ENCODE results near the gene MSH6. TPM values are rescaled to one million over a fixed set of nuclear protein-coding genes. Genes with fewer than 3 reads are reported as not detected.

The MSH6 gene
- total and polyA plus RNA-seq, 2 of the 13 experiments (the other 11 are each of a cell fraction or from before 2014, with no cell fraction given): 20.8 to 113 TPM

DNA sequence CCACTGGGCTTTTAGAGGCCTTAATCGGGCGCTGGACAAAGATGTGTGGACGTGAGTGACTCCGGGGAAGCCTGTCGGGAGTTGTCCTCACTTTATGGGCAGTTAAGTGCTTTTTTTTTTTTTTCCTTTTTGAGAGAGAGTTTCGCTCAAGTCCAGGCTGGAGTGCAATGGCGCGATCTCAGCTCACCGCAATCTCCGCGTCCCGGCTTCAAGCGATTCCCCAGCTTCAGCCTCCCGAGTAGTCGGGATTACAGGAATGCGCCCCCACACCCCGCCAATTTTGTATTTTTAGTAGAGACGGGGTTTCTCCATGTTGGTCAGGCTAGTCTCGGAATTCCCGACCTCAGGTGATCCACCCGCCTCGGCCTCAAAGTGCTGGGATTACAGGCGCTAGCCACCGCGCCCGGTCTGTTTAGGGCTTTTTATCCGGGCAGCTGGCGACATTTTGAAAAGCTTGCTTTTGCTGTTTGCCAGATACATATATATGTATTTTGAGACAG lies 1.5 kb downstream of the MSH6 start (continued):
- no peak for TF ChIP-seq WIZ (CRISPR knock-in tag; IDR thresholded peaks at IDR 0.05)
- TF ChIP-seq, protein P1, sequence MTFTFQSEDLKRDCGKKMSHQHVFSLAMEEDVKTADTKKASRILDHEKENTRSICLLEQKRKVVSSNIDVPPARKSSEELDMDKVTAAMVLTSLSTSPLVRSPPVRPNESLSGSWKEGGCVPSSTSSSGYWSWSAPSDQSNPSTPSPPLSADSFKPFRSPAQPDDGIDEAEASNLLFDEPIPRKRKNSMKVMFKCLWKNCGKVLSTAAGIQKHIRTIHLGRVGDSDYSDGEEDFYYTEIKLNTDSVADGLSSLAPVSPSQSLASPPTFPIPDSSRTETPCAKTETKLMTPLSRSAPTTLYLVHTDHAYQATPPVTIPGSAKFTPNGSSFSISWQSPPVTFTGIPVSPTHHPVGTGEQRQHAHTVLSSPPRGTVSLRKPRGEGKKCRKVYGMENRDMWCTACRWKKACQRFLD (CRISPR knock-in tag; IDR thresholded peaks at IDR 0.05; ENCODE audit: borderline replicate concordance): no peak
- TF ChIP-seq NCOA1 (CRISPR knock-in tag; IDR thresholded peaks at IDR 0.05): no peak
- TF ChIP-seq GLI4 (CRISPR knock-in tag; IDR thresholded peaks at IDR 0.05; ENCODE audit: borderline replicate concordance): no peak
- TF ChIP-seq ZNF224 (CRISPR knock-in tag; IDR thresholded peaks at IDR 0.05): no peak
- no peak for TF ChIP-seq POLR2G (IDR thresholded peaks at IDR 0.05; ENCODE audit: low read depth, low read length)
- no peak for TF ChIP-seq BORCS8-MEF2B (CRISPR knock-in tag; IDR thresholded peaks at IDR 0.05)
- TF ChIP-seq SMARCC2 (IDR thresholded peaks at IDR 0.05): no peak
- peak; percentile 96 for TF ChIP-seq ZBTB38 (CRISPR knock-in tag; IDR thresholded peaks at IDR 0.05)
- no peak for TF ChIP-seq ZFX (CRISPR knock-in tag; IDR thresholded peaks at IDR 0.05; ENCODE audit: low read depth)

DNA sequence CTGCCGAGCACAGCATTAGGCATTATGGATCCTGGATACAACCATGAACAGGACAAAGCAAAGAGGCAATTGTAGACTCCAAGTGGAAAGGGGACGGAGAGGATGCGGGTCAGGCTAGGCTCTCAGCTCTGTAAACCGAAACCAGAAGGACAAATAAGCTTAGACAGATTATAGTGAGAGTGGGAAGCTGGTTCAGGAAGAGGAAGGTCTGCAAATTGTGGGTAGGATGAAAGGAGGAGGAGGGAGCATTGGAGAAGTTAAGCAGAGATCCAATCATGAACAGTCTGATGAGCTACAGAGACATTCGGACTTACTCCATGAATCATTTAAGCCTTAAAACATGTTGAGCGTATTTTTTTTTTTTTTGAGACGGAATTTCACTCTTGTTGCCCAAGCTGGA lies 3.0 kb downstream of the MSH6 start:
- FAIRE-seq: no peak
- intact Hi-C loops (cut with micrococcal nuclease; ENCODE audit: unreplicated experiment) (loop anchor here (10.0 kb wide), 1 partner anchor 119 kb away; the partner anchor contains the start of gene FBXO11), in situ Hi-C loops (cut with HindIII; ENCODE audit: extremely low pct_ligation_motif_present, low pct_unique_long_range_greater_than_20kb) (no loop called here)
- Histone ChIP-seq H3K9me3 (ENCODE audit: low read length) (no peaks in the 10 kb centered on the region), H2AFZ (ENCODE audit: low read length) (no peak overlapping the region), H3K27me3 (ENCODE audit: control insufficient read depth in 1 of 2, insufficient read depth in 2 of 2, low read length in 2 of 2) (no peaks in the 10 kb centered on the region; a peak in 1 of 5 replicates), H3K79me2 (ENCODE audit: insufficient read depth, low read length) (peaks cover 69% of the 10 kb centered on the region), H3K27ac (ENCODE audit: extremely low read length, insufficient read depth, low read length) (no peak overlapping the region), H3K4me3 (replicated peaks in 1 of 3; ENCODE audit: insufficient read depth in 1 of 3, low read depth in 2 of 3, low read length in 3 of 3) (no peak overlapping the region), H3K4me1 (ENCODE audit: insufficient read depth, low read length) (peaks cover 46% of the 10 kb centered on the region), H3K9ac (ENCODE audit: insufficient read depth, low read depth, low read length) (no peak overlapping the region), H3K4me2 (ENCODE audit: low read depth, low read length) (peak overlapping the region; percentile 28; the same call in 1 of the 2 replicates), H4K20me1 (ENCODE audit: insufficient read depth, low read length) (peaks cover 63% of the 10 kb centered on the region), H3K36me3 (replicated peaks in 1 of 2; ENCODE audit: control insufficient read depth in 1 of 2, insufficient read depth in 2 of 2, low read length in 2 of 2) (peaks cover 8 to 20% of the 10 kb centered on the region in 2 experiments)
- BruUV-seq (replicated peaks): no TSS peak
- CTCF ChIA-PET (ENCODE audit: low intra/inter-chr PET ratio, low total read pairs): no interaction called here
- no peak for ATAC-seq
- no peak for DNase-seq (ENCODE audit: low spot score)
- WGBS (ENCODE audit: low lambda C conversion rate): 92% methylated on average over 7 of the region's 7 CpGs
- POLR2A ChIA-PET: no interaction called here
- no peak for TF ChIP-seq REPIN1 (CRISPR knock-in tag; IDR thresholded peaks at IDR 0.05; ENCODE audit: borderline replicate concordance, low read depth)
- TF ChIP-seq NFYB (CRISPR knock-in tag; IDR thresholded peaks at IDR 0.05): no peak
- TF ChIP-seq IRX3 (CRISPR knock-in tag; IDR thresholded peaks at IDR 0.05; ENCODE audit: borderline replicate concordance, low read depth): no peak
- TF ChIP-seq ZBTB21 (CRISPR knock-in tag; IDR thresholded peaks at IDR 0.05): no peak
- no peak for TF ChIP-seq TCF7 (IDR thresholded peaks at IDR 0.05; ENCODE audit: low read depth)
- TF ChIP-seq, protein P2, sequence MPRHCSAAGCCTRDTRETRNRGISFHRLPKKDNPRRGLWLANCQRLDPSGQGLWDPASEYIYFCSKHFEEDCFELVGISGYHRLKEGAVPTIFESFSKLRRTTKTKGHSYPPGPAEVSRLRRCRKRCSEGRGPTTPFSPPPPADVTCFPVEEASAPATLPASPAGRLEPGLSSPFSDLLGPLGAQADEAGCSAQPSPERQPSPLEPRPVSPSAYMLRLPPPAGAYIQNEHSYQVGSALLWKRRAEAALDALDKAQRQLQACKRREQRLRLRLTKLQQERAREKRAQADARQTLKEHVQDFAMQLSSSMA (CRISPR knock-in tag; IDR thresholded peaks at IDR 0.05): no peak
- TF ChIP-seq ZNF296 (CRISPR knock-in tag; conservative IDR thresholded peaks at IDR 0.05): no peak
- TF ChIP-seq HMG20A (CRISPR knock-in tag; IDR thresholded peaks at IDR 0.05; ENCODE audit: borderline replicate concordance): no peak
- no peak for TF ChIP-seq ZNF33B (CRISPR knock-in tag; IDR thresholded peaks at IDR 0.05)
- TF ChIP-seq ZNF382 (CRISPR knock-in tag; IDR thresholded peaks at IDR 0.05; ENCODE audit: borderline replicate concordance): no peak
- TF ChIP-seq RAD51 (IDR thresholded peaks at IDR 0.05; ENCODE audit: borderline replicate concordance): no peak
- TF ChIP-seq, protein P3, sequence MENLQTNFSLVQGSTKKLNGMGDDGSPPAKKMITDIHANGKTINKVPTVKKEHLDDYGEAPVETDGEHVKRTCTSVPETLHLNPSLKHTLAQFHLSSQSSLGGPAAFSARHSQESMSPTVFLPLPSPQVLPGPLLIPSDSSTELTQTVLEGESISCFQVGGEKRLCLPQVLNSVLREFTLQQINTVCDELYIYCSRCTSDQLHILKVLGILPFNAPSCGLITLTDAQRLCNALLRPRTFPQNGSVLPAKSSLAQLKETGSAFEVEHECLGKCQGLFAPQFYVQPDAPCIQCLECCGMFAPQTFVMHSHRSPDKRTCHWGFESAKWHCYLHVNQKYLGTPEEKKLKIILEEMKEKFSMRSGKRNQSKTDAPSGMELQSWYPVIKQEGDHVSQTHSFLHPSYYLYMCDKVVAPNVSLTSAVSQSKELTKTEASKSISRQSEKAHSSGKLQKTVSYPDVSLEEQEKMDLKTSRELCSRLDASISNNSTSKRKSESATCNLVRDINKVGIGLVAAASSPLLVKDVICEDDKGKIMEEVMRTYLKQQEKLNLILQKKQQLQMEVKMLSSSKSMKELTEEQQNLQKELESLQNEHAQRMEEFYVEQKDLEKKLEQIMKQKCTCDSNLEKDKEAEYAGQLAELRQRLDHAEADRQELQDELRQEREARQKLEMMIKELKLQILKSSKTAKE (CRISPR knock-in tag; IDR thresholded peaks at IDR 0.05; ENCODE audit: borderline replicate concordance): no peak
- TF ChIP-seq ZNF552 (CRISPR knock-in tag; IDR thresholded peaks at IDR 0.05; ENCODE audit: borderline replicate concordance): no peak
